ENCODE data around the gene HSD17B2.

DNA sequence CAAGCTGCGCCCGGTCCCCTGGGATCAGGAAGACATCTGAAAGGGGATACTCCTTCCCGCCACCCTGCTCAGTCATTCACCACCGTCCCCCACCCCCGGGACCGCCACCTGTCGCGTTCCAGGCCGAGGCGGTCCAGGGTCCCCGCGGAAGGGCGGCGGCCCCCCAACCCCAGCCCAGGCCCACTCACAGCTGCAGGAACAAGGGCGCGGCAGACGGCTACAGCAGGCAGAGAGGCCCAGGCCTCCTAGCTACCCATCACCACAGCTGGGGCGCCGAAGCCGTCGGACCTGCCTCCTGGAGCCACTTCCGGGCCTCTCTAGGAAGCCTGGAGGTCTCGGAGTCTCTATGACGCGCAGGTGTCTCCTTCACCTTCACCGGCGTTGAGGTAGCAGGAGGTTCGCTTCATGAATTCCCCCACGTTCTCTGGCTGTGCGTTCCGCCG is 23.8 kb upstream of the HSD17B2 start, which contains the start of gene SDR42E1:
- TF ChIP-seq EZH2 (IDR thresholded peaks at IDR 0.05) (no peak), POLR2AphosphoS5 (IDR thresholded peaks at IDR 0.05; ENCODE audit: borderline replicate concordance, low read depth, low read length) (no peak)

All from SK-N-MC (cell line).